ENCODE results near the gene ROR2. TPM values are rescaled to one million over a fixed set of nuclear protein-coding genes. Genes with fewer than 3 reads are reported as not detected.

ROR2 gene
- total RNA-seq, 2 donors from 2014 or later, result 0.21 to 0.68 TPM

DNA sequence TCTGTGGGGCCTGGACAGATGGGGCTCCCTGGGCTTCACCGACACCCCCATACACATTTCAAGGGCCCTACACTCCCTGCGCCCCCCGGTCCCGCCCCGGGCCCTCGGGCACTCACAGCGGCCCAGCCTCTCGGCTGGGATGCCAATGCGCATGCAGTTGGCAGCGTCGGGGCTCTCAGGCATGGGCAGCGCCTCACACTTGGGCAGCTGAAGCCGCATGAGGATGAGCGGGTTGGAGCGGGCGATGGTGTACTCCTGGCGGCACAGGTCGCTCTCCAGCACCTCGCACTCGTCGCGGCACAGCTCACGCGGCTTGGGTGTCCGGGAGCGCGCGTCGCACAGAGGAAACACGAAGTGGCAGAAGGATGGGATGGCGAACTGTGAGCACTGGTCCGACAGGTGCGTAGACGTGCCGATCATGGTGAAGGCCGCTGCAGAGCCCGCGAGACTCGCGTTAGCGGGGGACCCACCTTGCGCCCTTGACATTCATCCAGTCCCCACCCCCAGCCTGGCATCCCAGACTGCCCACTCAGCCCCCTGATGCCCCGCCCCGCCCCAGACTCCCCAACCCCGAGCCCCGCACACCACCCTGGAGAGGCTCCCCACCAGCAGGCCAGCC is 216.9 kb downstream of the ROR2 start:
- ATAC-seq (ENCODE audit: insufficient number of reproducible peaks, low FRiP score, low read depth) (no peak), DNase-seq (ENCODE audit: low spot score) (no peak)
- Histone ChIP-seq H3K36me3 (no peaks in the 10 kb centered on the region), H3K27ac (no peak overlapping the region), H3K4me1 (ENCODE audit: control insufficient read depth in 1 of 2, low read depth in 2 of 2) (no peaks in the 10 kb centered on the region), H3K4me3 (no peak overlapping the region), H3K27me3 (replicated peaks; ENCODE audit: insufficient read depth) (no peaks in the 10 kb centered on the region), H3K9me3 (no peaks in the 10 kb centered on the region)
- TF ChIP-seq, protein P1, sequence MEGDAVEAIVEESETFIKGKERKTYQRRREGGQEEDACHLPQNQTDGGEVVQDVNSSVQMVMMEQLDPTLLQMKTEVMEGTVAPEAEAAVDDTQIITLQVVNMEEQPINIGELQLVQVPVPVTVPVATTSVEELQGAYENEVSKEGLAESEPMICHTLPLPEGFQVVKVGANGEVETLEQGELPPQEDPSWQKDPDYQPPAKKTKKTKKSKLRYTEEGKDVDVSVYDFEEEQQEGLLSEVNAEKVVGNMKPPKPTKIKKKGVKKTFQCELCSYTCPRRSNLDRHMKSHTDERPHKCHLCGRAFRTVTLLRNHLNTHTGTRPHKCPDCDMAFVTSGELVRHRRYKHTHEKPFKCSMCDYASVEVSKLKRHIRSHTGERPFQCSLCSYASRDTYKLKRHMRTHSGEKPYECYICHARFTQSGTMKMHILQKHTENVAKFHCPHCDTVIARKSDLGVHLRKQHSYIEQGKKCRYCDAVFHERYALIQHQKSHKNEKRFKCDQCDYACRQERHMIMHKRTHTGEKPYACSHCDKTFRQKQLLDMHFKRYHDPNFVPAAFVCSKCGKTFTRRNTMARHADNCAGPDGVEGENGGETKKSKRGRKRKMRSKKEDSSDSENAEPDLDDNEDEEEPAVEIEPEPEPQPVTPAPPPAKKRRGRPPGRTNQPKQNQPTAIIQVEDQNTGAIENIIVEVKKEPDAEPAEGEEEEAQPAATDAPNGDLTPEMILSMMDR (IDR thresholded peaks at IDR 0.05), result no peak

DNA sequence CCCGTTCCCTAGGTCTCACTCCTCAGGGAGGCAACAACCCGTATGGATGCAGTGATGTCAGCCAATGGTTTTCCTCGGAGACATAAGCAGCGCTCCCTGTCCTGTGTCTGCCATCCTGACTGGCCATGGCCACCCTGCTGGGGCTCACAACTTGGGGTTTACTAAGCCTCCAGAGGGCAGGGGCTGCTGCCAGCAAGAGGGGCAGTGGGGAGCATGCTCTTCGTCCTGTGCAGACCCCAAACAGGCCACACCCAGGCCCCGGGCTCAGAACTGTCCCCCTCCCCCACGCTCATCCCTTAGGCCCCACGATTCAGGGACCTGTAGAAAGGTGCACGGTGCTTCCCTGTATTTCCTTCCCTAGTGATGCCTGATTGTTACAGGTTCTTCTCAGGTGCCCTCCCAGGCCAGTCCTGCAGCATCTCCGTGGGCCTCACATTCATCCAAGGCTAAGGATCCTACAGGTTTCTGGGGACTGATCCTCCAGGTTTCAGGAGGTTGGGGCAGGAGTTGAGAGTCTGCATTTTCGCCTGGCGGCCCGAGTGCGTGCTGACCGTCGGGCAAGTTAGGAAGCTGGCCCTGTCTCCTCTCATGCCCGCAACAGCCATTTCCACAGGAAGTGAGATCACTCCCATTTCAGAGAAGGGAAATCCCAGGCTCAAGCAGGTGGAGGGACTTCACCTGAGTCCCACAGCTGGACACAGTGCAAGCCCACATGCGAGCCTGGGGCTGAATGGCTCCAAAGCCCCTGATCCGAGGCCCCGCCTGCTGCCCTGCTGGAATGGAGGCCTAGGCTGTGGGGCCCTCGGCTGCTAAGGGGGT is 217.6 kb downstream of the ROR2 start:
- TF ChIP-seq, protein P1 (IDR thresholded peaks at IDR 0.05), result no peak
- Histone ChIP-seq H3K36me3 (no peaks in the 10 kb centered on the region), H3K27ac (no peak overlapping the region), H3K4me3 (no peak overlapping the region), H3K27me3 (replicated peaks; ENCODE audit: insufficient read depth) (no peaks in the 10 kb centered on the region), H3K4me1 (ENCODE audit: control insufficient read depth in 1 of 2, low read depth in 2 of 2) (no peaks in the 10 kb centered on the region), H3K9me3 (no peaks in the 10 kb centered on the region)
- no peak for DNase-seq (ENCODE audit: low spot score)
- ATAC-seq (ENCODE audit: insufficient number of reproducible peaks, low FRiP score, low read depth), result no peak

DNA sequence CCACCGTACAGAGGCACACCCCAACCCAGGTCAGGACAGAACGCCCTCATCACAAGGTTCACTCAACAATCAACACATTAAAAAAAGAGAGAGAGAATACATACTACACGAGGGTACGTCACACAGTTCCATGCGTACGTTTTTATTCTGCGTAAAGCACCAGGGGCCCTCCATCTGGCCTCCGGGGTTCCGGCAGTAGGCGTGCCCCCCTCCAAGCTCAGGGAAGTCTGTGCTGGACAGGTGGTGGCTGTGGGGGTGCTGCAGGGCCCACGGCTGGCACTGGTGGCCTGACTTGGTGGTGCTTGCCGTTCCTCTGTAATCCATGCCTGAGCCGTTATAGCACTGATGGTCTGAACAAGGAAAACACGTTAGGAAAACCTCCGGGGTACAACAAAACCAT is 219.2 kb downstream of the ROR2 start:
- Histone ChIP-seq H3K9me3 (no peaks in the 10 kb centered on the region), H3K36me3 (no peaks in the 10 kb centered on the region), H3K27me3 (replicated peaks; ENCODE audit: insufficient read depth) (no peaks in the 10 kb centered on the region), H3K27ac (no peak overlapping the region), H3K4me3 (no peak overlapping the region), H3K4me1 (ENCODE audit: control insufficient read depth in 1 of 2, low read depth in 2 of 2) (no peaks in the 10 kb centered on the region)
- TF ChIP-seq, protein P1 (IDR thresholded peaks at IDR 0.05), result no peak
- ATAC-seq (ENCODE audit: insufficient number of reproducible peaks, low FRiP score, low read depth), result no peak
- DNase-seq (ENCODE audit: low spot score), result no peak

DNA sequence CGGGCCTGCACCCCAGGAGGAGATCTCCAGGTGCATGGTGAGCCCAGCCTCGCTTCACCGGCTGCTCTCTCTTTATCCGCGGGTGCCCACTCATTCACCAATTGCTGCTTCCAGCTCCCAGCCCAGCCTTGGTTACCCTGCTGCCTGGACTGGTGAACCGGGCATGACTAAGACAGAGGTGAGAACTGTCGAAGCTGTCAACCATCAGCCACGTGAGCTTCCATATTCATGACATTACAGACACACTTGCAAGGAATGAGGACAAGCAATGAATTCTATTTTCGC is 220.5 kb downstream of the ROR2 start:
- H3K4me1 ChIP-seq (ENCODE audit: control insufficient read depth in 1 of 2, low read depth in 2 of 2), result no peaks in the 10 kb centered on the region
- H3K27ac ChIP-seq, result no peak overlapping the region
- H3K36me3 ChIP-seq, result no peaks in the 10 kb centered on the region
- H3K27me3 ChIP-seq (replicated peaks; ENCODE audit: insufficient read depth), result no peaks in the 10 kb centered on the region
- TF ChIP-seq, protein P1 (IDR thresholded peaks at IDR 0.05), result no peak
- no peaks in the 10 kb centered on the region for H3K9me3 ChIP-seq
- H3K4me3 ChIP-seq, result no peak overlapping the region
- ATAC-seq (ENCODE audit: insufficient number of reproducible peaks, low FRiP score, low read depth), result no peak
- DNase-seq (ENCODE audit: low spot score), result no peak

DNA sequence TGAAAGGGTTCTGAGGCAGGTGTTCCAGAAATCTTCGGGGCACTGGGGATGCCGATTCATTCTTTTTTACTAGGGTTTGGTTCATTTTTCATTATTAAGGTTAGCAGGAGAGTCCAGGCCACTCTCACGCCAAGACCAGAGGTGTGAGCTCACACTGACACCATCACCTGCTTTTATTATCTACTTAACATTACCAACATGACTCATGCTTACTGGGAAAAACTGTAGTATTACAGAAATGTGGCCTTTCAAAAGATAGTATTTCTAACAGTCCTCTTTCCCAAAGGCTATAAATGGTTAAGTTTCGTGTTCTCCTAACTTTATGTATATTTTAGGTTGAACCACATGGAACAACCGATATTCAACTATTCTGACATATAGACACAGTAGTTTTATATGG is 222.1 kb downstream of the ROR2 start:
- TF ChIP-seq, protein P1 (IDR thresholded peaks at IDR 0.05), result no peak
- no peak for DNase-seq (ENCODE audit: low spot score)
- Histone ChIP-seq H3K9me3 (no peaks in the 10 kb centered on the region), H3K27me3 (replicated peaks; ENCODE audit: insufficient read depth) (no peaks in the 10 kb centered on the region), H3K4me1 (ENCODE audit: control insufficient read depth in 1 of 2, low read depth in 2 of 2) (no peaks in the 10 kb centered on the region), H3K4me3 (no peak overlapping the region), H3K27ac (no peak overlapping the region), H3K36me3 (no peaks in the 10 kb centered on the region)
- ATAC-seq (ENCODE audit: insufficient number of reproducible peaks, low FRiP score, low read depth), result no peak

All from thoracic aorta (tissue), 2 donors.